ENCODE results near the gene DDX18. TPM values are rescaled to one million over a fixed set of nuclear protein-coding genes. Genes with fewer than 3 reads are reported as not detected.

DDX18 gene
- polyA plus RNA-seq, 1 donor (not counting 4 experiments of a cell fraction or from before 2014, with no cell fraction given), result 73.4 TPM

DNA sequence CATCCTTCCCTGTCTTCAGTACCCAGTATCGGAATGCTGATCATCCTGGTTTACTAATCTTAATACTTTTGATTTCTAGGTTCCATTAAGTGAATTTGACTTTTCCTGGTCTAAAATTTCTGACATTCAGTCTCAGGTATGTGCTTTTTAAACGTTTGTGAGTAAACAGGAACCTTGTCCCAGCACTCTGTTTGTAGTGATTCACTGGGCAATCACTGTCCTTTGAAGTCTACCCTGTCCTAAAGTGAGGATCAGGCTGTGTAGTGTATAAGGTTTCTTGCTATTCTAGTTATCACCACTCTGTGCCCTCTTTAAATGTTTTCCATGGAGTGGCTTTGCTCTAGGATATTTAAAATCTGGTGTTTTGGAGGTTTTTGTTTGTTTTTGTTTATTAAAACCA lies 14.4 kb downstream of the DDX18 start:
- peaks cover 31 to 36% of the 10 kb centered on the region in 2 experiments for H3K36me3 ChIP-seq (ENCODE audit: control insufficient read depth in 2 of 2, extremely low read depth in 1 of 2, insufficient read depth in 2 of 2, low read length in 2 of 2)
- peaks cover 3% of the 10 kb centered on the region for H4K20me1 ChIP-seq (ENCODE audit: control insufficient read depth, extremely low read depth, insufficient read depth, low read length)
- H2AFZ ChIP-seq (ENCODE audit: control insufficient read depth, low read length), result no peak overlapping the region
- no peak overlapping the region for H3K9ac ChIP-seq (ENCODE audit: control insufficient read depth, extremely low read depth, insufficient read depth, low read length)
- H3K27ac ChIP-seq (ENCODE audit: control insufficient read depth, insufficient read depth, low read length), result no peak overlapping the region
- FAIRE-seq (no peak), DNase-seq (ENCODE audit: low read depth, low spot score) (no peak)
- H3K4me1 ChIP-seq (ENCODE audit: control insufficient read depth, extremely low read depth, insufficient read depth, low read length), result no peaks in the 10 kb centered on the region
- no peaks in the 10 kb centered on the region for H3K79me2 ChIP-seq (ENCODE audit: control insufficient read depth, insufficient read depth, low read length)
- dilution Hi-C loops (cut with MboI; ENCODE audit: extremely low pct_ligation_motif_present, low sequenced_read_pairs), result no loop called here
- no peak overlapping the region for H3K4me2 ChIP-seq (ENCODE audit: control insufficient read depth, extremely low read depth, insufficient read depth, low read depth, low read length)
- no peak overlapping the region for H3K4me3 ChIP-seq (ENCODE audit: control insufficient read depth in 2 of 3, extremely low read depth in 1 of 3, insufficient read depth in 2 of 3, low read depth in 1 of 3, low read length in 3 of 3)
- H3K27me3 ChIP-seq (ENCODE audit: control insufficient read depth, extremely low read depth, insufficient read depth, low read length), result no peaks in the 10 kb centered on the region
- TF ChIP-seq, protein P1, sequence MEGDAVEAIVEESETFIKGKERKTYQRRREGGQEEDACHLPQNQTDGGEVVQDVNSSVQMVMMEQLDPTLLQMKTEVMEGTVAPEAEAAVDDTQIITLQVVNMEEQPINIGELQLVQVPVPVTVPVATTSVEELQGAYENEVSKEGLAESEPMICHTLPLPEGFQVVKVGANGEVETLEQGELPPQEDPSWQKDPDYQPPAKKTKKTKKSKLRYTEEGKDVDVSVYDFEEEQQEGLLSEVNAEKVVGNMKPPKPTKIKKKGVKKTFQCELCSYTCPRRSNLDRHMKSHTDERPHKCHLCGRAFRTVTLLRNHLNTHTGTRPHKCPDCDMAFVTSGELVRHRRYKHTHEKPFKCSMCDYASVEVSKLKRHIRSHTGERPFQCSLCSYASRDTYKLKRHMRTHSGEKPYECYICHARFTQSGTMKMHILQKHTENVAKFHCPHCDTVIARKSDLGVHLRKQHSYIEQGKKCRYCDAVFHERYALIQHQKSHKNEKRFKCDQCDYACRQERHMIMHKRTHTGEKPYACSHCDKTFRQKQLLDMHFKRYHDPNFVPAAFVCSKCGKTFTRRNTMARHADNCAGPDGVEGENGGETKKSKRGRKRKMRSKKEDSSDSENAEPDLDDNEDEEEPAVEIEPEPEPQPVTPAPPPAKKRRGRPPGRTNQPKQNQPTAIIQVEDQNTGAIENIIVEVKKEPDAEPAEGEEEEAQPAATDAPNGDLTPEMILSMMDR (optimal IDR thresholded peaks at IDR 0.05 in 1 of 3, IDR thresholded peaks at IDR 0.05 in 1 of 3, conservative IDR thresholded peaks at IDR 0.05 in 1 of 3; ENCODE audit: extremely low read depth in 1 of 3, insufficient read depth in 2 of 3, low read length in 3 of 3), result no peak
- TF ChIP-seq EZH2 (IDR thresholded peaks at IDR 0.05; ENCODE audit: low read length), result no peak
- no peaks in the 10 kb centered on the region for H3K9me1 ChIP-seq (ENCODE audit: control insufficient read depth, extremely low read depth, insufficient read depth, low read length)
- no peaks in the 10 kb centered on the region for H3K9me3 ChIP-seq (ENCODE audit: control insufficient read depth, low read depth, low read length)

DNA sequence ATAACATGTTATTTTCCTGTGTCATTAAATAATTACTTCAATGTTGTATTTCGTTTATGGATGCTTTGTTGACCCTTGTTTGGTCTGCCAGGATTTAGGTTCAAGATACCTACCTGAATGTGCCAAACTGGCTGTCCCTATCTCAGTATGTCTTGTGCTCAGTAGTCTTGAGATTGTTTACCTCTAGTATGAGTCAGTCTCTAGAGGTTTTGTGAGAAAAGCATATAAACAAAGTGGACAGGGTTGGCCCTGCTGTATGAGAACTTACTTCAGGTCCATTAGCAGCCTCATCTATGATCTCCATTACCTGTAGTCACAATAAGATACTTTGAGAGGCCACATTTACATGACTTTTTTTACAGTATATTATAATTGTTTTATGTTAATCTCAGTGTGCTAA lies 17.8 kb downstream of the DDX18 start:
- DNase-seq (ENCODE audit: low read depth, low spot score) (no peak), FAIRE-seq (no peak)
- Histone ChIP-seq H3K27me3 (ENCODE audit: control insufficient read depth, extremely low read depth, insufficient read depth, low read length) (no peaks in the 10 kb centered on the region), H3K9me3 (ENCODE audit: control insufficient read depth, low read depth, low read length) (no peaks in the 10 kb centered on the region), H3K4me1 (ENCODE audit: control insufficient read depth, extremely low read depth, insufficient read depth, low read length) (no peaks in the 10 kb centered on the region), H3K4me2 (ENCODE audit: control insufficient read depth, extremely low read depth, insufficient read depth, low read depth, low read length) (no peak overlapping the region), H3K4me3 (ENCODE audit: control insufficient read depth in 2 of 3, extremely low read depth in 1 of 3, insufficient read depth in 2 of 3, low read depth in 1 of 3, low read length in 3 of 3) (no peak overlapping the region), H2AFZ (ENCODE audit: control insufficient read depth, low read length) (no peak overlapping the region), H3K27ac (ENCODE audit: control insufficient read depth, insufficient read depth, low read length) (no peak overlapping the region), H3K36me3 (ENCODE audit: control insufficient read depth in 2 of 2, extremely low read depth in 1 of 2, insufficient read depth in 2 of 2, low read length in 2 of 2) (peaks cover 14 to 20% of the 10 kb centered on the region in 2 experiments), H3K9me1 (ENCODE audit: control insufficient read depth, extremely low read depth, insufficient read depth, low read length) (no peaks in the 10 kb centered on the region), H3K79me2 (ENCODE audit: control insufficient read depth, insufficient read depth, low read length) (no peaks in the 10 kb centered on the region), H4K20me1 (ENCODE audit: control insufficient read depth, extremely low read depth, insufficient read depth, low read length) (peaks cover 6% of the 10 kb centered on the region), H3K9ac (ENCODE audit: control insufficient read depth, extremely low read depth, insufficient read depth, low read length) (no peak overlapping the region)
- TF ChIP-seq EZH2 (IDR thresholded peaks at IDR 0.05; ENCODE audit: low read length), result no peak
- TF ChIP-seq, protein P1 (optimal IDR thresholded peaks at IDR 0.05 in 1 of 3, IDR thresholded peaks at IDR 0.05 in 1 of 3, conservative IDR thresholded peaks at IDR 0.05 in 1 of 3; ENCODE audit: extremely low read depth in 1 of 3, insufficient read depth in 2 of 3, low read length in 3 of 3), result no peak
- dilution Hi-C loops (cut with MboI; ENCODE audit: extremely low pct_ligation_motif_present, low sequenced_read_pairs), result no loop called here

Measured in keratinocyte (primary cell).